Thyroid gland (tissue), 4 donors: Measurements from ENCODE around the gene ARID3A. TPM values are rescaled to one million over a fixed set of nuclear protein-coding genes. Genes with fewer than 3 reads are reported as not detected.

Experiments used
- DNase-seq, 2 donors: peaks; one replicate each; pipeline ENCODE4 v3.0.0-alpha.2; 2019
- H3K27ac ChIP-seq, 3 donors: fragments of 200-600 bp; sonication (generic); 1 replicate in 2 of 3; 2 replicates in 1 of 3; pipeline ENCODE4 v1.5.1; 2016 to 2019; ENCODE audit warnings: mild to moderate bottlenecking in 1 of 3, moderate library complexity in 1 of 3
- H3K27me3 ChIP-seq: fragments of 200-600 bp; sonication (generic); one replicate; pipeline ENCODE4 v1.5.1; 2019
- H3K36me3 ChIP-seq, 2 donors: fragments of 200-600 bp; sonication (generic); one replicate each; pipeline ENCODE4 v1.5.1; 2016 to 2019
- H3K4me1 ChIP-seq, 2 donors: fragments of 200-600 bp; sonication (generic); one replicate each; pipeline ENCODE4 v1.5.1; 2017 to 2019
- H3K4me3 ChIP-seq, 3 donors: fragments of 200-600 bp; sonication (generic); replicated peaks in 1 of 3; 1 replicate in 2 of 3; 2 replicates in 1 of 3; pipeline ENCODE4 v1.5.1; 2016; ENCODE audit warnings: mild to moderate bottlenecking in 1 of 3
- H3K9me3 ChIP-seq: fragments of 200-600 bp; sonication (generic); one replicate; pipeline ENCODE4 v1.5.1; 2017
- CTCF ChIP-seq, 6 experiments: fragments of 200-600 bp in 3 of 6; fragments of 450-650 bp in 3 of 6; sonication (generic) in 3 of 6; IDR thresholded peaks; one replicate each; pipeline ENCODE4 v1.5.1; 2016 to 2019; ENCODE audit warnings: antibody characterized with exemption in 6 of 6, mild to moderate bottlenecking in 2 of 6, inconsistent platforms in 1 of 6, moderate library complexity in 1 of 6
- POLR2A ChIP-seq, 2 donors: fragments of 450-650 bp; IDR thresholded peaks; one replicate each; pipeline ENCODE4 v1.6.1; 2017; ENCODE audit warnings: antibody characterized with exemption in 2 of 2, mild to moderate bottlenecking in 2 of 2, moderate library complexity in 1 of 2
- WGBS, 2 donors: methylation state at CpG; one replicate each; pipeline ENCODE4 v1.1.5; 2017; 5-methylcytosine and 5-hydroxymethylcytosine counted together
- intact Hi-C: fragments of 100-400 bp; cut with DNase I; formaldehyde crosslinking; loops from one replicate; pipeline ENCODE4 v1.15.1; 2023
- total RNA-seq, 4 donors: library from RNA; depleted of rRNA; stranded (reverse); fragments of >200 nt; gene quantifications; one replicate each; pipeline ENCODE4 v1.2.3, GENCODE V29; 2016

Gene ARID3A
- total RNA-seq, 4 donors from 2014 or later = 2.6 to 7.7 (median 3.9) TPM

DNA sequence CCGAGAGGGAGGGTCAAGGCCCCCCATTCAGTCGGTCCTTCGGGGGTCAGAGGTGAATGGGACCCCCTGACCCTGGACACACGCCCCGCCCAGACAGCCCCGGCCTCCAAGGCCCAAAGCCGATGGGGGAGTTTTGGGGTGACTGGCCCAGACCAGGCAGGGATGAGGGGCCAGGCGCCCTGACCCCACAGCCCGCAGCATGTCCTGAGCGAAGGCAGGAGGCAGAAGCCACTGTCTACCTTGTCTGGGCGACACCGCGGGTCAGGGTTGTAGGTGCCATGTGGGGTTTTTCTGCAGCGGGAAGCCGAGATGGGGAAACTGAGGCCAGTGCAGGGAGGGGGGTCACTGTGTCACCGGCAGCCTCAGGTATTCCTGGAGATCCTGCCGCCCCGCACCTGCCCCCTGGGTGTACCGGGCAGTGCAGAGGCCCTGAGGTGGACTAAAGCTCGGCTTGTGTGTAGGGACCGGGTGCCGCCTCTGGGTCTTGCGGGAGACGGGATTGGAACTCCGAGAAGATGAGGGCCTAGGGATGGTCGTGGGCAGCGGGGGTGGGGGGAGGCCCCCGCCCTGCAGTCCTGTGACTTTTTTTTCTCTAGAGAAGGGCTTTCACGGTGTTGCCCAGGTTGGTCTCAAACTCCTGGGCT, 8.5 kb downstream of the ARID3A start:
- Histone ChIP-seq H3K27me3 (no peaks in the 10 kb centered on the region), H3K27ac (peak overlapping the region; percentile 74 to 76 (median 76)), H3K9me3 (no peaks in the 10 kb centered on the region), H3K4me3 (no peak overlapping the region), H3K36me3 (no peaks in the 10 kb centered on the region), H3K4me1 (peaks cover 16 to 20% of the 10 kb centered on the region in 2 donors)
- WGBS, 2 donors = 74 to 78% methylated on average over 21 to 26 of the region's 29 CpGs
- intact Hi-C loops = no loop called here
- no peak for TF ChIP-seq CTCF (IDR thresholded peaks at IDR 0.05)
- TF ChIP-seq POLR2A (IDR thresholded peaks at IDR 0.05) = no peak
- DNase-seq = no peak

GRCh38 chr19:934865-935479, 9.1 kb downstream of the ARID3A start:
- intact Hi-C loops = no loop called here

GRCh38 chr19:936175-936546, 10.3 kb downstream of the ARID3A start:
- intact Hi-C loops = no loop called here
- no peak for DNase-seq
- no peaks in the 10 kb centered on the region for H3K36me3 ChIP-seq
- H3K9me3 ChIP-seq = no peaks in the 10 kb centered on the region
- H3K4me3 ChIP-seq = no peak overlapping the region
- no peak overlapping the region for H3K27ac ChIP-seq
- 97 to 98% methylated on average over 10 of the region's 10 CpGs for WGBS, 2 donors
- TF ChIP-seq CTCF (IDR thresholded peaks at IDR 0.05) (no peak), POLR2A (IDR thresholded peaks at IDR 0.05) (no peak)
- H3K4me1 ChIP-seq = peaks cover 21 to 30% of the 10 kb centered on the region in 2 donors
- H3K27me3 ChIP-seq = no peaks in the 10 kb centered on the region

More at GRCh38 chr19:934865-935479, 9.1 kb downstream of the ARID3A start:
- H3K36me3 ChIP-seq = no peaks in the 10 kb centered on the region
- peak; percentile 99 for DNase-seq
- H3K27ac ChIP-seq = peak overlapping the region; percentile 75 to 76 (median 76)
- 8 to 41% methylated on average over 6 to 17 of the region's 31 CpGs for WGBS, 2 donors
- TF ChIP-seq POLR2A (IDR thresholded peaks at IDR 0.05) (peak in 1 of 2 donors; percentile 43), CTCF (IDR thresholded peaks at IDR 0.05) (peak in 1 of 6 experiments; percentile 15)
- H3K4me1 ChIP-seq = peaks cover 16 to 20% of the 10 kb centered on the region in 2 donors
- no peaks in the 10 kb centered on the region for H3K27me3 ChIP-seq
- H3K9me3 ChIP-seq = no peaks in the 10 kb centered on the region
- H3K4me3 ChIP-seq = no peak overlapping the region

DNA sequence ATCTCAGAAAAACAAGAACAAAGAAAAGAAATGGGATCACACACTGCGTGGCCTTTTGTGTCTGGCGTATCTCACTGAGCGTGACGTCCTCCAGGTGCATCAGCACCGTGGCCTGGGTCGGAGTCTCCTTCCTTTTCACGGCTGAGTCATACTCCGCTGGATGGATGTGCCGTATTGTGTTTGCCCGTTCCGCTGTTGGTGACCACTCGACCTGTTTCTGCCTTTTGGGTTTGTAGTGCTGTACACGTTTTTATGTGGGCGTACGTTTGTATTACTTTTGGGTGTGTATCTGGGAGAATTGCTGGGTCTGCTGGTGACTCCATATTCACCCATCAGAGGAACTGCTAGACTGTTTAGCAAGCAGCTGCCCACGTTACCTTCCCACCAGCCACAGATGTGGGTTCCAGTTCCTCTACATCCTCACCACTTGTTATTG, 11.4 kb downstream of the ARID3A start:
- Histone ChIP-seq H3K9me3 (no peaks in the 10 kb centered on the region), H3K4me3 (no peak overlapping the region), H3K36me3 (no peaks in the 10 kb centered on the region), H3K4me1 (peaks cover 23 to 35% of the 10 kb centered on the region in 2 donors), H3K27ac (no peak overlapping the region), H3K27me3 (no peaks in the 10 kb centered on the region)
- no peak for TF ChIP-seq CTCF (IDR thresholded peaks at IDR 0.05)
- no peak for TF ChIP-seq POLR2A (IDR thresholded peaks at IDR 0.05)
- DNase-seq = no peak
- 87 to 96% methylated on average over 16 of the region's 16 CpGs for WGBS, 2 donors
- intact Hi-C loops = no loop called here

DNA sequence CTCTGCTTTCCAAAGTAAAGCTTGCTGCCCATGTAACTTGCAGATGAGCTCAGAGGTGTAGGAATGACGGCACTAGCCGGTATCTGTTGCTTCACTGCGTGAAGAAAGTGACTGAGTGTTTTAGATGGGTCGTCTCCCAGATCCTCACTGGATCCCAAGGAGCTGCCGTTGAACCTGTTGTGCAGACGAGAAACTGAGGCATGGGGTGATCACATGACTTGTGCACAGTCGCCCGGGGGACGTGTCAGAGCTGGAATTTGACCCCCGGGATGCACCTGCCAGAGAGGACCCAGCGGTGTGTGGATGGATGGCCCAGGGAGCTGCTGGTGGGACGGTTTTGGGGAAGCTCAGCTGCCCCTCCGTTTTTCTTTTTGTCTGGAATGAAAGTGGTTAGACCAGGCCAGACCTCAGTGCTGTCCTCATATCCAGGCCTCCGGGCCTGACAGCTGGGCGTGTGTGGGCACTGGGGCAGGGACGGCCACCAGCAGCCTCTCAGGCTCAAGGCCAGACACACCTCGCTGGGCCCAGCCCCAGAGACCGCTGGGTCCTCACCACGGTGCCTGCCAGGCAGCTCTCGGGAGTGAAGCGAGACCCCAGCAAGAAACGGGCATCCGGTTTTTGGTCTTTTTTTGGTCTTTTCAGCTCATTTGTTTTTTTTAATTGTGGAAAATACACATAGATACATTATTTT, 12.5 kb downstream of the ARID3A start:
- TF ChIP-seq CTCF (IDR thresholded peaks at IDR 0.05) (no peak), POLR2A (IDR thresholded peaks at IDR 0.05) (no peak)
- no peak for DNase-seq
- peaks cover 23 to 35% of the 10 kb centered on the region in 2 donors for H3K4me1 ChIP-seq
- H3K4me3 ChIP-seq = no peak overlapping the region
- no peaks in the 10 kb centered on the region for H3K9me3 ChIP-seq
- no peak overlapping the region for H3K27ac ChIP-seq
- intact Hi-C loops = no loop called here
- WGBS, 2 donors = 92 to 96% methylated on average over 22 to 23 of the region's 23 CpGs
- H3K36me3 ChIP-seq = no peaks in the 10 kb centered on the region
- H3K27me3 ChIP-seq = no peaks in the 10 kb centered on the region
